ENCODE measurements around the gene IL1RAPL2.

GRCh38 chrX:105315248-105315647 is 749.2 kb downstream of the IL1RAPL2 start:
- TF ChIP-seq EZH2 (IDR thresholded peaks at IDR 0.05), result no peak
- no peak for TF ChIP-seq POLR2AphosphoS5 (IDR thresholded peaks at IDR 0.05; ENCODE audit: borderline replicate concordance, low read depth, low read length)
- TF ChIP-seq FOXP2 (optimal IDR thresholded peaks at IDR 0.05; ENCODE audit: control extremely low read depth, extremely low read length, insufficient read depth), result no peak
